Astrocyte of the spinal cord (primary cell): ENCODE data around the gene LRBA.

Source experiments
- DNase-seq: peaks from one replicate; pipeline ENCODE4 v3.0.0; 2011; ENCODE audit warnings: low read depth, low spot score
- H3K4me3 ChIP-seq: 2 replicates; pipeline ENCODE4 v1.5.1; 2011; ENCODE audit warnings: low read depth, mild to moderate bottlenecking, low read length, moderate library complexity
- in situ Hi-C: cut with HindIII; loops from 2 replicates; pipeline ENCODE4 v1.10.0; 2017; ENCODE audit warnings: low sequenced_read_pairs
- TF ChIP-seq, protein P1 (sequence below): IDR thresholded peaks from 2 replicates; pipeline ENCODE4 v1.5.1; 2012; ENCODE audit warnings: low read depth, mild to moderate bottlenecking, low read length, inconsistent platforms

The LRBA gene

DNA sequence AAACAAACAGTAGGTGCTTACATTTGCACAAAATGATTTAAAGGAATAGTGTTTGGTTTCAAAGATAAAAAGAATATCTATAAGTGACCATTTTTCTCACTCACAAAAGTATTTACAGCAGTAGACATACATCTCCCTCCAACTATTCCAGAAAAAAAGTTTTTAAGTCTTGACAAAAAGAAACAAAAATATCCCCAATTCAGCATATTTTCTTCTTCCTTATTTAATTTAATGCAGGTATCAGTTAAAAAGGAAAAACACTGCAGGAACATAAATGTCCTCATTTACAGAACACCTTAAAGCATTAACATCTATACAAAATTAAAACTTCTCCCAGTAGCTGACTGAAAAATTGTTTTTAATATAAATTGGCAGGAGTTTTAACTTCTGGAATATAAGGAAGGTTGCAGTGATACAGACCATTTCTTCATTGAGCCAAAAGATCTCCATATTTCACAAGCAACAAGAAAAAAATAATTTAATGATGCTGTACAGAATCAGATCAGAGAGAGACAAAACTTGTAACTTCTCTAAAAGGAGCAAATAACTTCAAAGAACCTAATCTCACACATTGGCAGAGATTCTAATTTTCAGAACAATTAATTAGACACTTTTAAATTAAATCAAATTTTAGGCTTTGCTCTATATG, 428.8 kb downstream of the LRBA start:
- in situ Hi-C loops: no loop called here
- TF ChIP-seq, protein P1, sequence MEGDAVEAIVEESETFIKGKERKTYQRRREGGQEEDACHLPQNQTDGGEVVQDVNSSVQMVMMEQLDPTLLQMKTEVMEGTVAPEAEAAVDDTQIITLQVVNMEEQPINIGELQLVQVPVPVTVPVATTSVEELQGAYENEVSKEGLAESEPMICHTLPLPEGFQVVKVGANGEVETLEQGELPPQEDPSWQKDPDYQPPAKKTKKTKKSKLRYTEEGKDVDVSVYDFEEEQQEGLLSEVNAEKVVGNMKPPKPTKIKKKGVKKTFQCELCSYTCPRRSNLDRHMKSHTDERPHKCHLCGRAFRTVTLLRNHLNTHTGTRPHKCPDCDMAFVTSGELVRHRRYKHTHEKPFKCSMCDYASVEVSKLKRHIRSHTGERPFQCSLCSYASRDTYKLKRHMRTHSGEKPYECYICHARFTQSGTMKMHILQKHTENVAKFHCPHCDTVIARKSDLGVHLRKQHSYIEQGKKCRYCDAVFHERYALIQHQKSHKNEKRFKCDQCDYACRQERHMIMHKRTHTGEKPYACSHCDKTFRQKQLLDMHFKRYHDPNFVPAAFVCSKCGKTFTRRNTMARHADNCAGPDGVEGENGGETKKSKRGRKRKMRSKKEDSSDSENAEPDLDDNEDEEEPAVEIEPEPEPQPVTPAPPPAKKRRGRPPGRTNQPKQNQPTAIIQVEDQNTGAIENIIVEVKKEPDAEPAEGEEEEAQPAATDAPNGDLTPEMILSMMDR: no peak
- no peak for DNase-seq
- H3K4me3 ChIP-seq: no peak overlapping the region

- no peak overlapping the region for H3K4me3 ChIP-seq
- in situ Hi-C loops: no loop called here
- TF ChIP-seq, protein P1: no peak
- DNase-seq: no peak
Measured at GRCh38 chr4:150585611-150586010, 429.5 kb downstream of the LRBA start.

DNA sequence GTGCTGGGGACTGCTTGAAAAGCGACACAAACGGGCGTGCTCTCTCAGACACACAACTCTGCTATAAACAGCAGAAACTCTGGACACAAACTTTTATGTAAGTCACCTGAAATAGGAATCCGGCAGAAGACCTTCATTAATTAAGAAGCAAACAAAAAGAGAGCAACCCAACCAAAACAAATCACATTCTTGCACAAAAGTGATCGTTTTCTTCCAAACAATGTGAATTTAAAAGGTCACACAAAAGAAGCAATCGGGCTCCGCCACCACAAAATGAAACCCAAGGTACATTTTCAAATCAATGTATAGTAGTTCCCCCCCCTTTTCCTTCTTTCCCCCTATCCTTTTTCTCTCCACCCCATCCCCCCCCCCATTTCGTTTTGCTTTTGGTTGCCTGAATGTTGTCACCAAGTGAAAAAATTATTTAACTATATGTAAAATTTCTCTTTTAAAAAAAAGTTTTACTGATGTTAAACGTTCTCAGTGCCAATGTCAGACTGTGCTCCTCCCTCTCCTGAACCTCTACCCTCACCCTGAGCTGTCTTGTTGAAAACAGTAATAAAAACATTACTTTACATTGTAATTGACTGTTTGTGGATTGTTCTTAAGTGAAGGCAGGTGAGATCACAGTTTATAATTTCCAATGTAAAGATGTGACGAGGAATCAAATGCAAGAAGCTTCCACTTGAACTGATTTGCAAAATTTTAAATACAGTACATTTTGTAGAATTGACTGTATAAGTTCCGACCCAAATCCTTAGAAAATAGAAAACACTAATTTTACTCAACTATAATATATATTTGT, 430.8 kb downstream of the LRBA start:
- H3K4me3 ChIP-seq: peak overlapping the region; percentile 57
- TF ChIP-seq, protein P1: no peak
- in situ Hi-C loops: no loop called here
- no peak for DNase-seq

- peak overlapping the region; percentile 57 for H3K4me3 ChIP-seq
- peak; percentile 51 for DNase-seq
- in situ Hi-C loops: no loop called here
- TF ChIP-seq, protein P1: no peak
Measured at GRCh38 chr4:150583287-150584110, 431.6 kb downstream of the LRBA start.

- TF ChIP-seq, protein P1: no peak
- H3K4me3 ChIP-seq: peak overlapping the region; percentile 57
- peak; percentile 43 for DNase-seq
- in situ Hi-C loops: no loop called here
Measured at GRCh38 chr4:150582873-150583286, 432.2 kb downstream of the LRBA start.

GRCh38 chr4:150582146-150582872, 432.8 kb downstream of the LRBA start, which contains the start of gene MAB21L2:
MAB21L2 (plus strand) TSS chr4:150582151; CDS start chr4:150583030, 879 bp downstream.
- peak within 1 kb of the TSS; percentile 57 for H3K4me3 ChIP-seq
- TF ChIP-seq, protein P1: no peak
- DNase-seq: peak; percentile 34
- in situ Hi-C loops: no loop called here
